ENCODE results near the gene ALX3. TPM values are rescaled to one million over a fixed set of nuclear protein-coding genes. Genes with fewer than 3 reads are reported as not detected.

Gene ALX3
- not detected for total RNA-seq
- polyA plus RNA-seq: not detected
- 0 to 0.08 (median 0) reads per million in 6 experiments for total RNA-seq

- no peak for ATAC-seq
- Mint-ChIP-seq H3K4me1 (peaks cover 10 to 26% (median 21%) of the 10 kb centered on the region in 4 donors), H3K4me3 (peak within 1 kb of the TSS in 9 of 10 donors; percentile 26 to 84 (median 61)), H3K9me3 (no peaks in the 10 kb centered on the region), H3K27me3 (peaks cover 31 to 88% (median 46%) of the 10 kb centered on the region in 5 donors), H3K27ac (peak within 1 kb of the TSS in 1 of 10 donors; percentile 9), H3K36me3 (no peaks in the 10 kb centered on the region)
- POLR2A ChIA-PET: no interaction called here
- DNase-seq: no peak
Measured at GRCh38 chr1:110070671-110071242, at the start of gene ALX3. Gene ALX3 (minus strand): TSS chr1:110070672. CDS start chr1:110070612, 60 bp downstream.

- H3K4me3 Mint-ChIP-seq: no peak overlapping the region
- peaks cover 0 to 4% (median 0%) of the 10 kb centered on the region in 3 donors for H3K36me3 Mint-ChIP-seq
Measured at GRCh38 chr1:110119843-110120242, 49.4 kb upstream of the ALX3 start.

GRCh38 chr1:110118636-110119396 lies 48.3 kb upstream of the ALX3 start:
- Mint-ChIP-seq H3K36me3 (peaks cover 0 to 3% (median 0%) of the 10 kb centered on the region in 3 donors), H3K27ac (peak overlapping the region in 1 of 10 donors; percentile 80), H3K9me3 (peaks cover 0 to 9% (median 3%) of the 10 kb centered on the region in 9 donors), H3K4me1 (peaks cover 0 to 7% (median 2%) of the 10 kb centered on the region in 4 donors), H3K4me3 (no peak overlapping the region), H3K27me3 (peaks cover 6 to 41% (median 21%) of the 10 kb centered on the region in 5 donors)
- ATAC-seq (no peak), DNase-seq (no peak)
- POLR2A ChIA-PET: no interaction called here

More at GRCh38 chr1:110119843-110120242, 49.4 kb upstream of the ALX3 start:
- Mint-ChIP-seq H3K27ac (peak overlapping the region in 1 of 10 donors; percentile 26), H3K9me3 (peaks cover 0 to 14% (median 5%) of the 10 kb centered on the region in 9 donors), H3K4me1 (peaks cover 0 to 7% (median 2%) of the 10 kb centered on the region in 4 donors), H3K27me3 (peaks cover 10 to 39% (median 23%) of the 10 kb centered on the region in 5 donors)
- ATAC-seq: no peak
- peak in 1 of 10 donors; percentile 37 for DNase-seq
- POLR2A ChIA-PET: no interaction called here

- H3K4me1 Mint-ChIP-seq: no peaks in the 10 kb centered on the region
- peaks cover 9 to 56% (median 19%) of the 10 kb centered on the region in 5 donors for H3K27me3 Mint-ChIP-seq
- H3K27ac Mint-ChIP-seq: no peak overlapping the region
- no peak for DNase-seq
- no peak for ATAC-seq
- POLR2A ChIA-PET: no interaction called here
- no peak overlapping the region for H3K4me3 Mint-ChIP-seq
- H3K9me3 Mint-ChIP-seq: no peaks in the 10 kb centered on the region
- H3K36me3 Mint-ChIP-seq: no peaks in the 10 kb centered on the region
Measured at GRCh38 chr1:110114784-110115183, 44.3 kb upstream of the ALX3 start.

GRCh38 chr1:110114173-110114572 lies 43.7 kb upstream of the ALX3 start:
- ATAC-seq (no peak), DNase-seq (no peak)
- POLR2A ChIA-PET: no interaction called here
- Mint-ChIP-seq H3K36me3 (no peaks in the 10 kb centered on the region), H3K27me3 (peaks cover 11 to 62% (median 21%) of the 10 kb centered on the region in 5 donors), H3K27ac (no peak overlapping the region), H3K9me3 (no peaks in the 10 kb centered on the region), H3K4me3 (no peak overlapping the region), H3K4me1 (no peaks in the 10 kb centered on the region)

- Mint-ChIP-seq H3K36me3 (no peaks in the 10 kb centered on the region), H3K27me3 (peaks cover 11 to 69% (median 20%) of the 10 kb centered on the region in 5 donors), H3K4me1 (no peaks in the 10 kb centered on the region), H3K27ac (no peak overlapping the region), H3K9me3 (no peaks in the 10 kb centered on the region), H3K4me3 (no peak overlapping the region)
- POLR2A ChIA-PET: no interaction called here
- ATAC-seq (no peak), DNase-seq (no peak)
Measured at GRCh38 chr1:110113551-110113950, 43.1 kb upstream of the ALX3 start.

GRCh38 chr1:110112656-110113055 lies 42.2 kb upstream of the ALX3 start:
- peaks cover 14 to 76% (median 18%) of the 10 kb centered on the region in 5 donors for H3K27me3 Mint-ChIP-seq
- ATAC-seq (no peak), DNase-seq (no peak)
- no peaks in the 10 kb centered on the region for H3K4me1 Mint-ChIP-seq
- POLR2A ChIA-PET: no interaction called here
- H3K27ac Mint-ChIP-seq: no peak overlapping the region
- no peaks in the 10 kb centered on the region for H3K9me3 Mint-ChIP-seq
- H3K36me3 Mint-ChIP-seq: no peaks in the 10 kb centered on the region
- H3K4me3 Mint-ChIP-seq: no peak overlapping the region

DNA sequence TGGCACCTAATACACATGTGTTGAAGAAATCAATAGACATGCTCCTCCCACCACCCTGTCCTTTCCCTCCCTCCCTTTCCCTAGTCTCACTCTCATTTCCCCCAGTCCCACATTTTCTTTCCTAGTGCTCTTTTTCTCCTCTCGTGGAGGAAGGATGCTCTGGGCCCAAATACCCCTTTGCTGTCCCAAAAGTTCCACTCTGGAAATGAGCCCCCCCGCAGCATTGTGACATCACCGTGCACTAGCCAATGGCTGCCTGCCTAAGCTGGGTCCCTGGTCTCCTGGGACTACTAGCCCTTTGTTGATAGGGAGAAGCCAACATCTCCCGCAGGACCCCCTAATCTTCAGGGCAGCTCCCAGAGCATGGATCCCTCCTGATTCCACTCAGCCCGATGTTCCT lies 41.7 kb upstream of the ALX3 start, which contains the start of gene UBL4B:
UBL4B (plus strand) TSS at position 301 of the 400 bp plus-strand sequence; CDS start at position 393, 92 bp downstream.
- ATAC-seq (no peak), DNase-seq (no peak)
- POLR2A ChIA-PET: no interaction called here
- Mint-ChIP-seq H3K4me1 (no peaks in the 10 kb centered on the region), H3K9me3 (no peaks in the 10 kb centered on the region), H3K36me3 (no peaks in the 10 kb centered on the region), H3K27me3 (peaks cover 15 to 74% (median 22%) of the 10 kb centered on the region in 5 donors), H3K27ac (peak within 1 kb of the TSS in 1 of 10 donors; percentile 19), H3K4me3 (no peak within 1 kb of the TSS)

DNA sequence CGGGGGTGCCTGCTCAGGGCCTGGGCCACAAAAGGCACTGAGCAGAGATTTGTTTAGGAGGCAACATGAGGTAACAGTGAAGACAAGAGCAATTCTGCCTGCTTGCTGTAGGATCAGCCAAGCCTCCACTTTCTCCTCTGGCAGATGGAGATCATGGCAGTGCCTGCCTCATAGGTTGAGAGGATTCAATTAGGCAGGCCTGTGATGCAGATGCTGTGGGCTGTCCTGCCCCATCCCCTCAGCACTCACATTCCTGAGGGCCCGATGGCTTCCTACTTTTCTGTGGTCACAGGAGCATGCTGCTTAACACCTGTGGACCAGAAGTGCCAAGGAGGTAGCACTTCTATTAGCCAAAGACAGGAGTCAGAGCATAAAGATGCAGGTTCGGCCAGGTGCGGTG lies 40.6 kb upstream of the ALX3 start:
- no peaks in the 10 kb centered on the region for H3K9me3 Mint-ChIP-seq
- DNase-seq (no peak), ATAC-seq (no peak)
- H3K27me3 Mint-ChIP-seq: peaks cover 12 to 64% (median 18%) of the 10 kb centered on the region in 5 donors
- H3K4me3 Mint-ChIP-seq: no peak overlapping the region
- no peaks in the 10 kb centered on the region for H3K36me3 Mint-ChIP-seq
- POLR2A ChIA-PET: no interaction called here
- H3K27ac Mint-ChIP-seq: no peak overlapping the region
- no peaks in the 10 kb centered on the region for H3K4me1 Mint-ChIP-seq

- Mint-ChIP-seq H3K27ac (no peak overlapping the region), H3K27me3 (peaks cover 7 to 38% (median 16%) of the 10 kb centered on the region in 5 donors), H3K9me3 (no peaks in the 10 kb centered on the region), H3K4me1 (no peaks in the 10 kb centered on the region), H3K4me3 (no peak overlapping the region), H3K36me3 (no peaks in the 10 kb centered on the region)
- DNase-seq: no peak
- no peak for ATAC-seq
- POLR2A ChIA-PET: no interaction called here
Measured at GRCh38 chr1:110107867-110108469, 37.5 kb upstream of the ALX3 start.

GRCh38 chr1:110106013-110106941 lies 35.8 kb upstream of the ALX3 start:
- DNase-seq: peak; percentile 21 to 71 (median 49)
- POLR2A ChIA-PET: interaction anchor here (0.7 kb wide), 1 partner anchor 459 kb away, joined by 3 read pairs; no protein-coding TSS in a partner anchor
- H3K36me3 Mint-ChIP-seq: no peaks in the 10 kb centered on the region
- H3K4me3 Mint-ChIP-seq: no peak overlapping the region
- no peak overlapping the region for H3K27ac Mint-ChIP-seq
- peaks cover 7 to 32% (median 16%) of the 10 kb centered on the region in 5 donors for H3K27me3 Mint-ChIP-seq
- peaks cover 0 to 10% (median 0%) of the 10 kb centered on the region in 4 donors for H3K4me1 Mint-ChIP-seq
- H3K9me3 Mint-ChIP-seq: no peaks in the 10 kb centered on the region
- ATAC-seq: peak; percentile 78 to 83

DNA sequence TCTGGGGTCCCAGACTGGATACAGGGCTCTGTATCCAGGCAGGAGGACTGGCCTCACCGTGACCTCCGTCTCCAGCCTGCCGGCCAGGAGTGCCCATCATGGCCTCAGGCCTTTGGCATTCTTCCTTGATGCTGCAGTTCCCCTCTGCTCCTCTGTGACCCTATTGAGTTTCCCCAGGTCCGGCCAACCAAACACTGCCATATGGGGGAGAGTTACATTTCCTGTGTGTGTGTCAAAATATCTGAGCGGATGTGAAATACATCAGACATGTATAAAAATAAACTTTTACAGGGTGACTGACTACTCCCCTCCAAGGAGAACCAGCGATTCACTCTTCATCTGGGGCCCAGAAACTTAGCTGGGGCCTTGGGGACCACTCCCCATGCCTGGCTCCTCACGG lies 31.6 kb upstream of the ALX3 start:
- Mint-ChIP-seq H3K27me3 (peaks cover 0 to 9% (median 7%) of the 10 kb centered on the region in 5 donors), H3K27ac (peak overlapping the region in 1 of 10 donors; percentile 11), H3K4me1 (peaks cover 0 to 10% (median 0%) of the 10 kb centered on the region in 4 donors), H3K36me3 (no peaks in the 10 kb centered on the region), H3K9me3 (no peaks in the 10 kb centered on the region), H3K4me3 (peak overlapping the region in 1 of 10 donors; percentile 15)
- ATAC-seq (no peak), DNase-seq (no peak)
- POLR2A ChIA-PET: interaction anchor here (1.3 kb wide), 1 partner anchor 13 kb away, joined by 3 read pairs; no protein-coding TSS in a partner anchor
